Activated T-cell treated with anti-CD3 and anti-CD28 coated beads, Interleukin-2, amount 50 U/mL, for 24 hours (primary cell): Measurements from ENCODE around the gene SLC39A2.
"Not testable (repeated sequence)": the region's sequence is repeated elsewhere in the genome, so short reads cannot be mapped to it uniquely, and the experiment has no call there.

Experiments used
- DNase-seq: peaks from one replicate; pipeline ENCODE4 v3.0.0-alpha.2; 2020
- H3K27ac Mint-ChIP-seq: 2 replicates; pipeline ENCODE4 v1.8.0; 2020; ENCODE audit warnings: mild to moderate bottlenecking, mixed read lengths
- H3K27me3 Mint-ChIP-seq: 2 replicates; pipeline ENCODE4 v1.8.0; 2020; ENCODE audit warnings: mixed read lengths
- H3K36me3 Mint-ChIP-seq: 2 replicates; pipeline ENCODE4 v1.8.0; 2020; ENCODE audit warnings: low read depth, mixed read lengths
- H3K4me1 Mint-ChIP-seq: 2 replicates; pipeline ENCODE4 v1.8.0; 2020; ENCODE audit warnings: low read depth, mixed read lengths
- H3K4me3 Mint-ChIP-seq: 2 replicates; pipeline ENCODE4 v1.8.0; 2020; ENCODE audit warnings: mild to moderate bottlenecking, moderate library complexity, mixed read lengths
- H3K9me3 Mint-ChIP-seq: 2 replicates; pipeline ENCODE4 v1.8.0; 2020; ENCODE audit warnings: mixed read lengths

SLC39A2 gene

GRCh38 chr14:21026274-21026987 lies 27.3 kb downstream of the SLC39A2 start:
- Mint-ChIP-seq H3K27ac (no peak overlapping the region), H3K27me3 (peaks cover 5% of the 10 kb centered on the region), H3K9me3 (no peaks in the 10 kb centered on the region), H3K4me1 (peaks cover 17% of the 10 kb centered on the region), H3K4me3 (no peak overlapping the region), H3K36me3 (no peaks in the 10 kb centered on the region)
- DNase-seq = no peak

- H3K9me3 Mint-ChIP-seq = no peaks in the 10 kb centered on the region
- H3K4me3 Mint-ChIP-seq = no peak overlapping the region
- no peak for DNase-seq
- no peak overlapping the region for H3K27ac Mint-ChIP-seq
- peaks cover 5% of the 10 kb centered on the region for H3K27me3 Mint-ChIP-seq
- no peaks in the 10 kb centered on the region for H3K36me3 Mint-ChIP-seq
- H3K4me1 Mint-ChIP-seq = peaks cover 17% of the 10 kb centered on the region
Measured at GRCh38 chr14:21026988-21027315, 27.9 kb downstream of the SLC39A2 start.

- no peak for DNase-seq
- Mint-ChIP-seq H3K4me3 (no peak within 1 kb of the TSS), H3K9me3 (no peaks in the 10 kb centered on the region), H3K4me1 (peaks cover 3% of the 10 kb centered on the region), H3K36me3 (no peaks in the 10 kb centered on the region), H3K27me3 (no peaks in the 10 kb centered on the region), H3K27ac (no peak within 1 kb of the TSS)
Measured at GRCh38 chr14:21029917-21030316, 30.8 kb downstream of the SLC39A2 start, which contains the start of gene TPPP2. TSS of gene TPPP2 (plus strand) at chr14:21030217. CDS start at chr14:21030582, 365 bp downstream.

- Mint-ChIP-seq H3K4me1 (no peaks in the 10 kb centered on the region), H3K27me3 (no peaks in the 10 kb centered on the region), H3K4me3 (no peak overlapping the region), H3K36me3 (no peaks in the 10 kb centered on the region), H3K9me3 (no peaks in the 10 kb centered on the region), H3K27ac (no peak overlapping the region)
- no peak for DNase-seq
Measured at GRCh38 chr14:21030531-21030930, 31.4 kb downstream of the SLC39A2 start.

GRCh38 chr14:21032326-21033132 lies 33.4 kb downstream of the SLC39A2 start:
- no peak for DNase-seq
- Mint-ChIP-seq H3K9me3 (no peaks in the 10 kb centered on the region), H3K27me3 (no peaks in the 10 kb centered on the region), H3K27ac (no peak overlapping the region), H3K4me3 (no peak overlapping the region), H3K4me1 (no peaks in the 10 kb centered on the region), H3K36me3 (no peaks in the 10 kb centered on the region)

GRCh38 chr14:21033133-21033698 lies 34.1 kb downstream of the SLC39A2 start:
- no peaks in the 10 kb centered on the region for H3K36me3 Mint-ChIP-seq
- no peaks in the 10 kb centered on the region for H3K4me1 Mint-ChIP-seq
- no peak overlapping the region for H3K27ac Mint-ChIP-seq
- H3K4me3 Mint-ChIP-seq = no peak overlapping the region
- DNase-seq = no peak
- H3K27me3 Mint-ChIP-seq = no peaks in the 10 kb centered on the region
- H3K9me3 Mint-ChIP-seq = no peaks in the 10 kb centered on the region

GRCh38 chr14:21034707-21035106 lies 35.6 kb downstream of the SLC39A2 start, which contains the start of gene RNASE13:
TSS of gene RNASE13 (minus strand) at chr14:21034807. CDS start at chr14:21034288, 519 bp downstream.
- Mint-ChIP-seq H3K4me1 (no peaks in the 10 kb centered on the region), H3K36me3 (no peaks in the 10 kb centered on the region), H3K27ac (no peak within 1 kb of the TSS), H3K4me3 (no peak within 1 kb of the TSS), H3K27me3 (no peaks in the 10 kb centered on the region), H3K9me3 (no peaks in the 10 kb centered on the region)
- no peak for DNase-seq

- H3K4me1 Mint-ChIP-seq = no peaks in the 10 kb centered on the region
- no peak overlapping the region for H3K27ac Mint-ChIP-seq
Measured at GRCh38 chr14:21036751-21037150, 37.7 kb downstream of the SLC39A2 start.

GRCh38 chr14:21037156-21037555 lies 38.1 kb downstream of the SLC39A2 start:
- Mint-ChIP-seq H3K36me3 (no peaks in the 10 kb centered on the region), H3K27ac (no peak overlapping the region), H3K27me3 (no peaks in the 10 kb centered on the region), H3K4me3 (no peak overlapping the region), H3K4me1 (no peaks in the 10 kb centered on the region), H3K9me3 (no peaks in the 10 kb centered on the region)
- DNase-seq = no peak

More at GRCh38 chr14:21036751-21037150, 37.7 kb downstream of the SLC39A2 start:
- Mint-ChIP-seq H3K36me3 (no peaks in the 10 kb centered on the region), H3K27me3 (no peaks in the 10 kb centered on the region), H3K9me3 (no peaks in the 10 kb centered on the region), H3K4me3 (no peak overlapping the region)
- DNase-seq = no peak

GRCh38 chr14:21038441-21039422 lies 39.6 kb downstream of the SLC39A2 start:
- no peak overlapping the region for H3K4me3 Mint-ChIP-seq
- no peaks in the 10 kb centered on the region for H3K4me1 Mint-ChIP-seq
- no peak for DNase-seq
- no peaks in the 10 kb centered on the region for H3K9me3 Mint-ChIP-seq
- peaks cover 8% of the 10 kb centered on the region for H3K27me3 Mint-ChIP-seq
- no peak overlapping the region for H3K27ac Mint-ChIP-seq
- H3K36me3 Mint-ChIP-seq = no peaks in the 10 kb centered on the region

GRCh38 chr14:21039585-21040369 lies 40.7 kb downstream of the SLC39A2 start:
- Mint-ChIP-seq H3K27me3 (peaks cover 10% of the 10 kb centered on the region), H3K9me3 (no peaks in the 10 kb centered on the region), H3K4me1 (peaks cover 7% of the 10 kb centered on the region), H3K4me3 (no peak overlapping the region), H3K36me3 (no peaks in the 10 kb centered on the region), H3K27ac (no peak overlapping the region)
- no peak for DNase-seq

- no peaks in the 10 kb centered on the region for H3K36me3 Mint-ChIP-seq
- peaks cover 10% of the 10 kb centered on the region for H3K27me3 Mint-ChIP-seq
- H3K9me3 Mint-ChIP-seq = no peaks in the 10 kb centered on the region
- no peak overlapping the region for H3K27ac Mint-ChIP-seq
- peaks cover 7% of the 10 kb centered on the region for H3K4me1 Mint-ChIP-seq
- no peak for DNase-seq
- no peak overlapping the region for H3K4me3 Mint-ChIP-seq
Measured at GRCh38 chr14:21040370-21040925, 41.4 kb downstream of the SLC39A2 start.

- not testable (repeated sequence) for H3K4me3 Mint-ChIP-seq, DNase-seq, H3K27ac Mint-ChIP-seq, H3K36me3 Mint-ChIP-seq, H3K9me3 Mint-ChIP-seq, H3K4me1 Mint-ChIP-seq
- H3K27me3 Mint-ChIP-seq = peaks cover 10% of the 10 kb centered on the region
Measured at GRCh38 chr14:21040941-21041340, 41.8 kb downstream of the SLC39A2 start.
